NCI-H69 (cell line): ENCODE data around the gene KRTAP10-7.

Source experiments
- DNase-seq: peaks from one replicate; lab custom pipeline; 2025; lab: John Stamatoyannopoulos, UW

The KRTAP10-7 gene, protein sequence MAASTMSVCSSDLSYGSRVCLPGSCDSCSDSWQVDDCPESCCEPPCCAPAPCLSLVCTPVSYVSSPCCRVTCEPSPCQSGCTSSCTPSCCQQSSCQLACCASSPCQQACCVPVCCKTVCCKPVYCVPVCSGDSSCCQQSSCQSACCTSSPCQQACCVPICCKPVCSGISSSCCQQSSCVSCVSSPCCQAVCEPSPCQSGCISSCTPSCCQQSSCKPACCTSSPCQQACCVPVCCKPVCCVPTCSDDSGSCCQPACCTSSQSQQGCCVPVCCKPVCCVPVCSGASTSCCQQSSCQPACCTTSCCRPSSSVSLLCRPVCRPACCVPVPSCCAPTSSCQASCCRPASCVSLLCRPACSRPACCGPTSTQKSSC

DNA sequence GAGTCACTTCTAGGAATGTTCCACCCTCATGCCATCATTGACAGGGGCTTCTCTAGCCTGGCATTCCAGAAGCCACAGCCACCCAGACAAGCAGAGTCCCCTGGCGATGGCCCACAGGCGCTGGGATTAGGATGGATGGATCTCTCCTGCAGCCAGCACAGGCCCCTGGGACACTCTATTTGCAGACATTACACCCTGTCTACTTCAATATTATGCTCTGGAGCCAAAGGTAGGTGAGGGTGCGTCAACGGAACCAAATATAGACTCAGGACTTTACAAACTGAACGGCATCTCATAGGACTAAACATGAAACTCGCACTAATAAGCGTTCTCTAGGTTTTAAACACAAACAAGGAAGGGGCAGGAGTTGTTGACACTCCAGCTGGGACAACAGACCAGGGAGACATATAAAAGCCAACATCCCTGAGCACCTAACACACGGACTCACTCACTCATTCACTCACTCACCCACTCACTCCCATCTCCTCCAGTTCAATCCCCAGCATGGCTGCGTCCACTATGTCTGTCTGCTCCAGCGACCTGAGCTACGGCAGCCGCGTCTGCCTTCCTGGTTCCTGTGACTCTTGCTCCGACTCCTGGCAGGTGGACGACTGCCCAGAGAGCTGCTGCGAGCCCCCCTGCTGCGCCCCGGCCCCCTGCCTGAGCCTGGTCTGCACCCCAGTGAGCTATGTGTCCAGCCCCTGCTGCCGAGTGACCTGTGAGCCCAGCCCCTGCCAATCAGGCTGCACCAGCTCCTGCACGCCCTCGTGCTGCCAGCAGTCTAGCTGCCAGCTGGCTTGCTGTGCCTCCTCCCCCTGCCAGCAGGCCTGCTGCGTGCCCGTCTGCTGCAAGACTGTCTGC lies at the start of gene KRTAP10-7:
Gene KRTAP10-7, plus strand, starts transcription at position 480 of the 861 bp plus-strand sequence. Its CDS starts 25 bp downstream, at position 505.
- DNase-seq = peak; percentile 70

DNA sequence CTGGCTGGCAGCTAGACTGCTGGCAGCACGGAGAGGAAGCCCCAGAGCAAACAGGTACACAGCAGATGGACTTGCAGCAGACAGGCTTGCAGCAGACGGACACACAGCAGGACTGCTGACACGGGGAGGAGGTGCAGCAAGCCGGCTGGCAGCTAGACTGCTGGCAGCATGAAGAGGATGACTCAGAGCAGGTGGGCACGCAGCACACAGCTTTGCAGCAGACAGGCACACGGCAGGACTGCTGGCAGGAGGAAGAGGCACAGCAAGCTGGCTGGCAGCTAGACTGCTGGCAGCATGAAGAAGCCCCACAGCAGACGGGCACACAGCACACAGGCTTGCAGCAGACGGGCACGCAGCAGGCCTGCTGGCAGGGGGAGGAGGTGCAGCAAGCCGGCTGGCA lies 49.6 kb upstream of the KRTAP10-7 start:
- peak; percentile 92 for DNase-seq

DNA sequence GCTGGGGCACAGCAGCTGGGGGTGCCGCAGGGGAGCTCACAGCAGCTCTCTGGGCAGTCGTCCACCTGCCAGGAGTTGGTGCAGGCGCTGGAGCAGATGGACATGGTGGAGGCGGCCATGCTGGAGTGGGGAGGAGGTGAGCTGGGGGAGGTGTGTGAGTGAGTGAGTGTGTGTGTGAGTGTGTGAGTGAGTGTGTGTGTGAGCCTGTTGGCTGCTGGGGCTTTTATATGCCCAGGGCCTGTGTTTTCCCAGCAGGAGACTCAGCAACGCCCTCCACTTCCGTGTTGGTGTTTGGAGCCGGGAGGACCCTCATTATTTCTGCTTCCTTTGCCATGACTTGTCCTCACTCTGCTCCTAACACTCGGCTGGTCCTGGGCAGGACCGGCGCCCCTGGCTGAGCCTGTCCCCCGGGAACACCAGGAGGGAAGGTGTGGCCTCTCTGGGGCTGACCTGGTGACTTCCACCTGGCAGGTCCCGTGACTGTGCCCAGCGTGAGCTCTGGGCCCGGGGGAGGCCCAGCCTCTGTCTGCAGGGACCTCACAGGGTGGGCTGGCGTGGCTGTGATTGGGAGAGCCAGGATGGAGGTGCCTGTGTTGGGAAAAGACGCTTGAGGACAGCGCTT lies 48.9 kb upstream of the KRTAP10-7 start, which contains the start of gene KRTAP10-2:
Gene KRTAP10-2, minus strand, starts transcription at position 166 of the 622 bp plus-strand sequence. Its CDS starts 47 bp downstream, at position 119.
- DNase-seq = peak; percentile 93

DNA sequence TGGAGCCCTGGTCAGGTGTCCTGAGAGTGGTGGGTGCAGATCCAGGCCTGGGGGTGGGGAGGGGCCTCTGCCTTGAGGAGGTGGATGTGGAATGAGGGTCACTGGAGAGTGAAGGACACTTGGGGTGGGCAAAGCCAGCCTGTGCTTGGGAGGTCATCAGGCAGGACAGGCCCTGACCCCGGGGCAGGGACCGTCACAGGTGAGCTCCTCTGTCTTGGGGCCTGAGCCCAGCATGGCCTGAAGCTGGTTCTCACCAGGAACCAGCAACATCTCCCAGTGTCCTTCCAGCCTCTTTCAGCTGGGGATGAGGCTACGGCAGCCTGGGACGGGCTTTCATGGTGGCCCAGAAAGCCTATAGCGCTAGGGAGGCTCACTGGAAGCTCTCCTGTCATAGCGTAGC lies 48.3 kb upstream of the KRTAP10-7 start:
- no peak for DNase-seq

DNA sequence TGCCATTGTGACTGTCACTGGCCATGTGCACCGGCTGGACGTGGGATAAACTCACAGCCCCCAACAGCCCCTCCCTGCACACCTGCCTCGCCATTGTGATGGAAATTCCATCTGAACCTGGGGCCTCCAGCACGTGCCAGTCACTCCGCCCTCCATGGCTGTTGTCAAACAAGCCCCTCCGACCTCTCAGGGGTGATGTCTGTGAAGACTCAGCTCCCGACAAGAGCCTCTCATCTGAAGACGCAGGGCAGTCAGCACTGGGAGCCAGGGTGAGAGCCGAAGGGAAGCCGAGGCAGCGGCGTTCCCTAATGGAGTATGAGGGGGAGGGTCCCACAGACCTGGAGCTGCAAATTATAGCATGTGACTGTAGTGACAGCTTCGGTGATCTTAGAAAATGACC lies 47.7 kb upstream of the KRTAP10-7 start:
- peak; percentile 28 for DNase-seq

DNA sequence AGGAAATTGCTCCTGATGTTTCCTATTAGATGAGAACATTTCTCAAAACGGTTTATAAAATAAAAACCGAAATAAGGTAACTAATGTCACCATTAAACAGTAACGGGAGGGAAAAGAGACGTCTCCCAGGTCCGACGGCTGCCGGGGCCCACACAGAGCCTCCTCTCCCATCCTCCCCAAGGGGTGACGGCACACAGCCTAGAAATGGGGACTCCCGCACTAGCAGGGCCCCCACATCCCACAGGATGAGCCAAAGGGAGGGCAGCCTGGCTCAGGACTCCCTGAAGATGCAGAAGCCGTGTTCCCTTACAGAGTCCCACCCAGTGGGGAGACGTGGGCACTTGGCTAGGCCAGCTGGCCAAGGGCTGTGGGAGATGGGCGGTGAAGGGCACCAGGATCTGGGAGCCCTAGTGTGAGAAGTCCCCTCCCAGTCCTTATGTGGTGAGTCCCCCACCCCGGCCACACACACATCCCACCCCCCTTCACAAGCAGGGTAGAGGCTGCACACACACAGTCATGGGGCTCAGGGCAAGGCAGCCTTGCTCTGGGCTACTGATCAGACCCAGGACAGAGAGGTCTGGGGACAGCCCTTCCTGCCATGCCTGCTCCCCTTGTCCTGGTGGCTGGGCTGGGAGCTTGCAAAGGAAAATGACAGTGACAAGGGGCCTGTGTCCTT lies 45.1 kb upstream of the KRTAP10-7 start:
- DNase-seq = no peak

DNA sequence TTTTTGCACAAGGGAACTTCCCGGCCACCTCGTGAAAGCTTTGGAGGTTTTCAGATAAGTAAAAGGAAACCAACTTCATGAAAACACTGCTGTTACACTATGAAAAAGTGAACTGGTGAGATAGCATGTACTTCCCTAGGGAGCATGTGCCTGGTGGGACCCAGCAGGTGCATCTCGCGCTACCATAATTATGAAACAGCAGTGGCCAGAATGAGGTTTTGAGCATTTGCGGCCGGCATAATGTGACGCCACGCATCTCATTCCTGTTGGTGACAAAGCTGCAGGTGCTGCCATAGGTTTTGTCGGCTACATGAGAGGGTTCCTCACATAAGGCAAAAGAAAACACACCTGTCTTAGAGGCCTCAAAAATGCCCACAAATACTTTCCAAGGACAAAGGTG lies 43.5 kb upstream of the KRTAP10-7 start:
- peak; percentile 55 for DNase-seq

DNA sequence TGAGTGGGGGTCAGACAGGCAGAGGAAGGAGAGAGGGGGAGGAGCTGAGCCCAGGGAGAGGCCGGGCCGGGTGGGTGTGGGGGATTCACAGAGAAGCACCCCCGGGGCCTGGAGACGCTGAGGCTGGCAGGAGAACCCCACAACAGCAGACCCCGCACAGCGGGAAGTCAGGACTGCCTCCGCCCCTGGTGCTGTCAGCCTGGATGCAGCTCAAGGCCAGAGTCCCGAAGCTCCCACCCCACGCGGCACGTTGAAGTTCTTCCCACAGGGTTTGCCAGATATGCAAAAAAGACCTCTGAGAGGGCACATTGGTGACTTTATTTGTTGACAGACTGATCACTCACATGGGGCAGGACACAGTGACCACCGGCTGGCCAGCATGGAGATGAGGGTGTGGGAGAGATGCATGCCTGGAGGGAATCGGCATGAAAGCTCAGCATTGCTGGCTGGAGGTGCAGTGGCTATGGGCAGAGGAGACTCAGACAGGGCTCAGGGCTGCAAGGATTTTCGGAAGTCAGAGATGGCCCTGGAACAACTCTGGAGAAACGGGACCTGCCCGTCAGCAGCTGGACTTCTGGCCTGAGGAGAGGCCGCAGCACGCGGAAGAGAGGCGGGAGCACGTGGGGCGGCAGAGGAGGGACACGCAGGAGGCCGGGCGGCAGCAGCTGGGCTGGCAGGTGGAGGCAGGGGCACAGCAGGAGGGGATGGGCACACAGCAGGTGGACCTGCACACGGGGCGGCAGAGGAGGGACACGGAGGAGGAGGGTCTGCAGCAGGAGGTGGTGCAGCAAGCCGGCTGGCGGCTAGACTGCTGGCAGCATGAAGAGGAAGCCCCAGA lies 42.7 kb upstream of the KRTAP10-7 start:
- DNase-seq = no peak

DNA sequence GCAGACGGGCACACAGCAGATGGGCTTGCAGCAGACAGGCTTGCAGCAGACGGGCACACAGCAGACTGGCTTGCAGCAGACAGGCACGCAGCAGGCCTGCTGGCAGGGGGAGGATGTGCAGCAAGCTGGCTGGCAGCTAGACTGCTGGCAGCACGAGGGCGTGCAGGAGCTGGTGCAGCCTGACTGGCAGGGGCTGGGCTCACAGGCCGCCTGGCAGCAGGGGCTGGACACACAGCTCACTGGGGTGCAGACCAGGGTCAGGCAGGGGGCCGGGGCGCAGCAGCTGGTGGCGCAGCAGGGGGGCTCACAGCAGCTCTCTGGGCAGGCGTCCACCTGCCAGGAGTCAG lies 42.1 kb upstream of the KRTAP10-7 start:
- DNase-seq = peak; percentile 47

DNA sequence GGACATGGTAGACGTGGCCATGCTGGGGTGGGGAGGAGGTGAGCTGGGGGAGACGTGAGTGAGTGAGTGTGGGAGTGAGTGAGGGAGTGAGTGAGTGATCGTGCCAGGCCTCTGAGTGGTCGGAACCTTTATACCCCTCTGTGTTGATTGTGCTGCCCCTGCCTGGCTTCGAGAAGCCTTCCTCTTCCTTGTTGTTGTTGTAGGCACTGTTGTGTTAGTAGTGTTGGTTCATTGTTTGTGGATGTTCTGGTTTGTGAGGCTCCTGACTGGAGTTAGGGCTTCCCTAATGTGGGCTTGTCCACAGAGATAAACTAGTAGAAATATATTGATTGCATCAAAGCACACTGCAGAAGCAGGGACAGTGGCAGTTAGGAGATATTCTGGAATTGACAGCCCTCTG lies 41.7 kb upstream of the KRTAP10-7 start, which contains the start of gene KRTAP10-3:
Gene KRTAP10-3, minus strand, starts transcription at position 101 of the 400 bp plus-strand sequence. Its CDS starts 80 bp downstream, at position 21.
- no peak for DNase-seq

DNA sequence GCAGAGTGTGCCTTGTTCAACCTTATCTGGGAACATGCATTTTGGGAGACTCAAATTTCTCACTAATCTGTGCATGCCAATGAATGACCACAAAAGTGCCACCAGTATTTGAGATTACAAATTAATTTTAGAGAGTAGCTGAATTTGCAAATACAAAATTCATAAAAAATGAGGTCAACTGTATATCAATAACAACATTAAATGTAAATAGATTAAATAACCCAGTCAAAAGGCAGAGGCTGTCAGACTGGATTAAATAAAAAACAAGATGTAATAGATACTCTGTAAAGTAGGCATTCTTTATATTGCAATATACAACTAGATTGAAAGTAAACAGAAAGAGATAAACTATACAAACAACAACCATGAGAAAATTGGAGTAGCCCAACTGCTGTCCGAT lies 36.3 kb upstream of the KRTAP10-7 start:
- no peak for DNase-seq

DNA sequence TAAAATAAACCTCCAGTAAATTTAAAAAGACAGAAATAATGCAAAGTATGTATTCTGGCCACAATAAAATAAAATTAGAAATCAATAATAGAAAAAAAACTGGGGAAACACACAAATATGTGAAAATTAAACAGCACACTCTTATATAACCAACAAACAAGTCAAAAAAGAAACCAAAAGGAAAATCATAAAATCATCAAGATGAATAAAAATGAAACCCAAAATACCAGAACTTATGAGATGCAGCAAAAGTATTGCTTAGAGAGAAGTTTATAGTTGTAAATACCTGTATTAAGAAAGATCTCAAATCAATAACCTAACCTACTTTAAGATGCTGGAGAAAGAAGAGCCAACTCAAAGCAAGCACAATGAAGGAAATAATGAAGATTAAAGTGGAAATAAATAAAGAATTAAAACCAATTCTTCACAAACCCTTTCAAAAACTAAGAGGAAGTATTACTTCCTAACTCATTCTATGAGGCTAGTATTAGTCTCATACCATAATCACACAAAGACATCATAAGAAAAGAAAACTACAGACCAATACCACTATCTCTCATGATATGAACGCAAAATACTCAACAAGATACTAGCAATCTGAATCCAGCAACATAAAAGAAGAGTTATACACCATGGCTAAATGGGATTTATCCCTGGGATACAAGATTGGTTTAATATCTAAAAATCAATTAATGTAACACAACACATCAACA lies 35.4 kb upstream of the KRTAP10-7 start:
- DNase-seq = no peak

DNA sequence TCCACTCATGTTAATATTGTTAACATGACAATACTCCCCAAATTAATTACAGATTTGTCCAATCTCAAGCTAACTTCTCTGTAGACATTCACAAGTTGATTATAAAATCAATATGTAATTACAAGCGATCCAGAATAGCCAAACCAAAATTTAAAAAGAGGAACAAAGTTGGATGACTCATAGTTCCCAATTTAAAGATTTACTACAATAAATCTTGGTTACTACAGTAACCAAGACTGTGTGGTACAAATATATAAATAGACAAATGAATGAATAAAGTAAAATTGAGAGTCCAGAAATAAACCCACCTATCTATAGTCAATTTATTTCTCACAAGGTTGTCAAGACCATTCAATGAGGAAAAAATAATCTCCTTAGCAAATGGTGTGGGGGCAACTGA lies 34.0 kb upstream of the KRTAP10-7 start:
- no peak for DNase-seq

DNA sequence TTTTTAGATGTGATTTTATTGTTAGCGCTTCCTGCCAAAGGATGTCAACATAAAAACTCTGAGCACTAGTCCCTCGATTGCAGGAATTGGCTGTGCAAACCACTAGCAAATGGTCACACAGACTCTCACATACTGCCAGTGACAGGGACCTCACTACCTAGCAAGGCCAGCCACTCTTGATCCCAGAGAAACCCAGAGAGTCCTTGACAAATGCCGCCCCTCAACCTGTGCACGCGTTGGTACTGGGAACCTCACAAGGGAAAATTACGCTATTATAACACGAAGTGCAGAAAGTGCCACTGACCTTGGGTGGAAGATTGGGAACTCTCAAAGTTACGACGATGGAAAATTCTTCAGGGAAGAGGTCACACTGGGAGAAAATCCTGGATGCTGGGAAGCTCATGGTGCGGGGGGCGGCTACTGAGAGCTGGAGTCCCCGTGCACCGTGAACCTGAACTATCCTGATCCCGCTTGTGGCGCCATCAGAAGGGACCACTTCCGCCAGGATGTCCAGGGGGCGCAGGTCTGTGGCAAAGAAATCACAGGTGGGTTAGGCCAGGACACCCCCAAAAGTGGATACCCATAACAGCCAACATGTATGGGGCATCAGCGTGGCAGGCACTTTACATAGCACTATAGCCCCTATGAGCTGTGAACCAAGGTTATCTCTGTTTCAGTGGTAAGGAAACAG lies 32.8 kb upstream of the KRTAP10-7 start:
- DNase-seq = no peak

DNA sequence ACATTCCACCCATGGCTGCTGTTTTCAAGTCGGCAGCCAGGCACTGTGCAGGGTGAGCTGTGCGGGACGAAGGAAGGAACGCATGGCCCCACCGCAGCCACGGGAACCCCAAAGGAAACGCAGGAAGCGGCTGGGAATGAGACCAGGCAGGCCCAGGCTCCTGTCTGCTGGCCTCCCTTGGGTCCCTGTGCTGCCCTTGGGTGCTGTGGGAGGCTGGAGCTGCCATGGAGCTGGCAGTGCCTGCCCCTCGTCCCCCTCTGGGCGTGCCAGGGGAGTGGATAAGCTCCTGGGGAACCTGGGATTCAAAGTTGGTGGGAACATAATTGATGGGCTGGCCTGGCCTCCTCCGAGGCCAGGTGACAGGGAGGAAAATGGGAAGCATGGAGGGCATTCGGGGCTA lies 32.1 kb upstream of the KRTAP10-7 start:
- DNase-seq = peak; percentile 49

DNA sequence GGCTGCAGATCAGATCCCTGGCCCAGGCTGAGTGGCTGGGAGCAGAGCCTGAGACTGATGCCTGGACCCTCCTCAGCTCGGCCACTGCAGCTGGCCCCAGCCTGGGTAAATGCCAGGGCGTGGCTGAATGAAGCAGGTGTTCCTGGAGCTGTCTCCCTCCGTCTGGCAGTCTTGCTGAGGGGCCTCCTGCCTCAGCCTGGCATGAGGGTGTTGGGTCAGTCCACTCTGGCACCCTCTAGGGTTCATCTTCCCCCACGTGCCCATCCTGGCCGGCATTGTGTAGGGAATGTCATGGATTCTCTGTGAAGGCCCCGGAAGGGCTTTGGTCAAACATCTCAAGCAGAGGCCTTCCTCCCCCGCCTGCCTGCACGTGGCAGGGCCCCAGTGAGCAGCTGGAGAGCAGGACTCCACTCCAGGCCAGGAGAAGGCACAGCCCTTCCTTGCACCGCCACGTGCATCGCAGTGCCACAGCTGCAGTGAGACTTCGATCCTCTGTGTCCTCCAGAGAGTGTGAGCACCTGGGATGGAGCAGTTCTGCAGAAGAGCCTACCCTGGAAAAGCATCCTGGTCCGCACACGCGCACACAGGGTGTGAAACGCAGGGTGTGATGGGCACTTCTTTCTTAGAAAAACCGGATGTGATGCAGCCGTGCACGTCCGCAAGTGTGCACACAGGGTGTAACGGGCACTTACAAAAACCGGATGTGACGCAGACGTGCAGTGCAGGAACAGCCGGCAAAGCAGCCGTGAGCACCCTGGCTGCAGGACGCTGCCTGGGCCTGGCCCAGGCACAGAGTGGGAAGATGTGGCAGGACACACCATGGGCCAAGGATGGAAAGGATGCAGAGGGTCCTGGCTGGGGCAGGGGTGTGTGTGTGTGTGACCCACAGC lies 31.5 kb upstream of the KRTAP10-7 start:
- DNase-seq = peak; percentile 73

DNA sequence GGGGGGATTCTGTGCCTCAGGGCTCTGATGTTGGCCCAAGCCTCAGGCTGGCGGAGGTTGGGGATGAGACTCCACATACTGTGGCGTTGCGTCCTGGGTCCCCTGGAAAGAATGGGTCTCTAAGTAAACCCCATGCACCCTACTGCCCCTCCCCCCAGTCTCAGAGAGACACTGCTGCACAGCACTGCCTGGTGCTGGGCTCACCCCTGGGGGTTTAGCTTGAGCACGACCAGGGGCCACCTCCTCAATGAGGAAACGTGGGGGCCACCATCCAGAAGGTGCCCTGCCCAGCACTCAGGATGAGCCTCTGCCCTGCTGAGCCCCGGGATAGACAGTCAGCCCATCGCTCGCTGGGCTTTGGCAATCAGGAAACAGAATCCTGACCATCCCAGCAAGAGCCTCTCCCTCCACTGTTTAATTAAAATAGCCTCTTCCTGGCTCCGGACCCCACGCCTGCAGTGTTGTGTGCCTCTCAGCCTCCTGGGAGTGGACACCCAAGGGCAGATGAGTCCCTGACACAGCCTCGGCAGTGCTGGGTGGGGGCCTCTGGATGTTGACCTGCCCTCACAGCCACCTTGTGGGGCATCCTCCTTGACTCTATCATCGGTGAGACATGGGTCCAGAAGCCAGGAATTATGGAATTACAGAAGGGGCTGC lies 30.4 kb upstream of the KRTAP10-7 start:
- no peak for DNase-seq

DNA sequence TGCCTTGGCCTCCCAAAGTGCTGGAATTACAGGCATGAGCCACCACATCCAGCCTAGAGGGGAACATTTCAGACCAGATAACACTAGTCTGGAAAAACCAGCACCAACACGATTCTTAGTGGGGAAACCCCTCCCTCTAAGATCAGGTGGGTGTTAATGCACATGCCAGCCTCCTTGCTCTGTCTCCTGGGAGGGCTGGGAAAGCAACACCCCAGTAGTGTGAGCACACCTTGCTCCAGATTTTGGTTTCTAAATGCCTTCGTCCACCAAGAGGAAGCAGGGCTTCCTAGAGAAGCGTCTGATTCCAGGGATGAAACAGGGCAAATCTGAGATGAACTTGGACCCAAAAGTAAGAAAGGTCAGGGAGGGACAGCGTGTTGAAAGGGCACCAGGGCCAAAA lies 29.1 kb upstream of the KRTAP10-7 start:
- DNase-seq = no peak
